Spinal cord (tissue), 10 donors: ENCODE data around the gene CD70. TPM values are rescaled to one million over a fixed set of nuclear protein-coding genes. Genes with fewer than 3 reads are reported as not detected.
"Not testable (repeated sequence)": the region's sequence is repeated elsewhere in the genome, so short reads cannot be mapped to it uniquely, and the experiment has no call there.

Experiments
- DNase-seq, 6 donors: peaks; one replicate each; pipeline versions ENCODE4 v3.0.0 to v3.0.0-alpha.2; 2013 to 2015; ENCODE audit warnings: low spot score in 6 of 6, low read depth in 4 of 6
- H3K27ac ChIP-seq: one replicate; pipeline ENCODE4 v1.5.1; 2013; ENCODE audit warnings: low read depth, low read length, control low read depth
- H3K27me3 ChIP-seq: one replicate; pipeline ENCODE4 v1.6.1; 2013; ENCODE audit warnings: low read length; ENCODE audit not compliant: control insufficient read depth, insufficient read depth
- H3K36me3 ChIP-seq: one replicate; pipeline ENCODE4 v1.6.1; 2013; ENCODE audit warnings: low read length; ENCODE audit not compliant: control insufficient read depth, insufficient read depth
- H3K4me1 ChIP-seq: one replicate; pipeline ENCODE4 v1.6.1; 2013; ENCODE audit warnings: low read length; ENCODE audit not compliant: control insufficient read depth, insufficient read depth
- H3K4me3 ChIP-seq: one replicate; pipeline ENCODE4 v1.5.1; 2013; ENCODE audit warnings: low read depth, low read length, control low read depth
- H3K9me3 ChIP-seq: one replicate; pipeline ENCODE4 v1.6.1; 2013; ENCODE audit warnings: low read length; ENCODE audit not compliant: control insufficient read depth, insufficient read depth
- WGBS: methylation state at CpG from one replicate; pipeline ENCODE4 v1.1.5; 2013; ENCODE audit warnings: missing lambda C conversion rate; ENCODE audit not compliant: insufficient coverage; 5-methylcytosine and 5-hydroxymethylcytosine counted together
- polyA plus RNA-seq, 2 donors: library from polyadenylated mRNA; unstranded; fragments of 120-200 nt; gene quantifications; one replicate each; pipeline ENCODE4 v1.2.1, GENCODE V29; 2013; ENCODE audit not compliant: insufficient read length in 2 of 2
- total RNA-seq, 2 donors: library from RNA; depleted of rRNA in 1 of 2; stranded (reverse); fragments of 120-200 nt in 1 of 2; fragments of >200 nt in 1 of 2; gene quantifications; one replicate each; pipeline versions ENCODE4 v1.2.3 to v1.2.4, GENCODE V29; 2013 to 2014
- donor health status: healthy.

Gene CD70
- total and polyA plus RNA-seq, 4 donors = not detected

GRCh38 chr19:6598254-6598892, 7.4 kb upstream of the CD70 start:
- H3K36me3 ChIP-seq, H3K4me1 ChIP-seq, H3K4me3 ChIP-seq, H3K27me3 ChIP-seq, H3K9me3 ChIP-seq, DNase-seq, H3K27ac ChIP-seq: not testable (repeated sequence)
- no CpG with 5 or more reads among the region's 6 CpGs for WGBS

DNA sequence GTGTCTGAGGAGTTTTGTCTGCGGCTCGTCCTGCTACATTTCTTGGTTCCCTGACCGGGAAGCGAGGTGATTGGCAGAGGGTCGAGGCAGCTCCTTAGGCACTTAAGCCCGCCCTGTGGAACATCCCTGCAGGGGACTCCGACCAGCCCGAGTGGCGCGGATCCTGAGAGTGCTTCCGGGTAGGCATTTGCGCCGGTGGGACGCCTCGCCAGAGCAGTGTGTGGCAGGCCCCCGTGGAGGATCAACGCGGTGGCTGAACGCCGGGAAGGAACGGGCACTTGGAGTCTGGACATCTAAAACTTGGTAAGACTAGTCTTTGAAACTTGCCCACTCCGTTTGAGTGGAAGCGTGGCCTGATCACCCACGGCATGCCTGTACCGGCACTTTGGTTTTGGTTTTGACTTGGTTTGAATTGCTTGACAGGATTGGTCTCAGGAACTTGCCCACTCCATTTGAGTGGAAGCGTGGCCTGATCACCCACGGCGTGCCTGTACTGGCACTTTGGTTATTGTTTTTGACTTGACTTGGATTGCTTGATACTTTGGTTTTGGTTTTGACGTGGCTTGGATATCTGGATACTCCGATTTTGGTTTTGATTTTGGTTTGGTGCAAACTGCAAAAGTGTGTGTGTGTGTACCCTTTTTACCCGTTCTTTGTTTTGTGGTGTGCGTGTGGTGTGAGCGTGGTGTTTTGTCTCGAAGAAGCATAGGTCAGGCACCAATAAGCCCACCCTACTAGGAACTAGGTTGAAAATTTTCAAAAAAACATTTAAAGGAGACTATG, 6.7 kb upstream of the CD70 start:
- H3K4me1 ChIP-seq, DNase-seq, H3K36me3 ChIP-seq, H3K27ac ChIP-seq, H3K9me3 ChIP-seq, H3K27me3 ChIP-seq, H3K4me3 ChIP-seq: not testable (repeated sequence)
- WGBS = 93% methylated on average over 28 of the region's 34 CpGs

DNA sequence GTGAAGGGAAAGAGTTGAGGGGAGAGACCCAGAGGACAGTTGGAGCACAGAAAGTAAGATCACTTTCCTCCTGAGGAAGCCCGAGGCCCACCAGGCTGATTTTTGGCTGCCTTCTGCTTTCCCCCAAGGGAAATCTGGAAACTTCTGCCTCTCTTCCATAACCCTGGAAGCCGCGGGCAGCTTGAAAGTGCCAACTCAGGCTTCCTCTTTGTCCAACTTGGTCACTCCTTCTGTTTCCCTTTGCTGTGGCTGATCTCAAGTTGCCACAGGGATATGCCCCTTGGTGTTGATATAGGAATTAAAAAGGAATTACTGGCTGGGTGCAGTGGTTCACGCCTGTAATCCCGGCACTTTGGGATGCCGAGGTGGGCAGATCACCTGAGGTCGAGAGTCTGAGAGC, 5.7 kb upstream of the CD70 start:
- Histone ChIP-seq H3K4me1 (no peaks in the 10 kb centered on the region), H3K27ac (no peak overlapping the region), H3K36me3 (no peaks in the 10 kb centered on the region), H3K4me3 (no peak overlapping the region), H3K27me3 (peaks cover 3% of the 10 kb centered on the region), H3K9me3 (no peaks in the 10 kb centered on the region)
- no peak for DNase-seq
- WGBS = 71% methylated on average over 7 of the region's 7 CpGs

DNA sequence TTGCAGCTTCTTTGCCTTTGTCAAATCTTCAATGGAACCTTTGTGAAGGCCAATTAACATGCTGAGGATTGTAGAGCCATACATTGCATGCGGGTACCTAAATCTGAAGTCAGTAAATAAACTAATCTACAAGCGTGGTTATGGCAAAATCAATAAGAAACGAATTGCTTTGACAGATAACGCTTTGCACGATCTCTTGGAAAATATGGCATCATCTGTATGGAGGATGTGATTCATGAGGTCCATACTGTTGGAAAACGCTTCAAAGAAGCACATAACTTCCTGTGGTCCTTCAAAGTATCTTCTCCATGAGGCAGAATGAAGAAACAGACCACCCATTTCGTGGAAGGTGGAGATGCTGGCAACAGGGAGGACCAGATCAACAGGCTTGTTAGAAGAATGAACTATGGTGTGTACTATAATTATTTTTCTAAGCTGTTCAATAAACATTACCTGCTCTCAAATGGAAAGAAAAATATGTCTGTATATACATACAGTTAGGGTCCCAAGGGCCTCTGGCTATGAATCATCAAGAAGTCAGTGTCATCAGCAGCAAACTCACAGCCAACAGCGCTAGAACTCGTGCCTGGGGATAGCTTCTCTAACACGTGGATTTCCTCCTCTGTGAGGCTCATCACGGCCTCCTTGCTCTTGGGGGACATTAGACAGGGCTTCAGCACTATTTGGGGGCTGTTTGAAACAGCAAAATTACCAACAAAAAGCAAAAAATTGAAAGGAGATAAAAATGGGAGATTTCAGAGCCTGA, 2.9 kb upstream of the CD70 start:
- H3K4me1 ChIP-seq = peaks cover 10% of the 10 kb centered on the region
- 89% methylated on average over 5 of the region's 11 CpGs for WGBS
- H3K27me3 ChIP-seq = peaks cover 31% of the 10 kb centered on the region

DNA sequence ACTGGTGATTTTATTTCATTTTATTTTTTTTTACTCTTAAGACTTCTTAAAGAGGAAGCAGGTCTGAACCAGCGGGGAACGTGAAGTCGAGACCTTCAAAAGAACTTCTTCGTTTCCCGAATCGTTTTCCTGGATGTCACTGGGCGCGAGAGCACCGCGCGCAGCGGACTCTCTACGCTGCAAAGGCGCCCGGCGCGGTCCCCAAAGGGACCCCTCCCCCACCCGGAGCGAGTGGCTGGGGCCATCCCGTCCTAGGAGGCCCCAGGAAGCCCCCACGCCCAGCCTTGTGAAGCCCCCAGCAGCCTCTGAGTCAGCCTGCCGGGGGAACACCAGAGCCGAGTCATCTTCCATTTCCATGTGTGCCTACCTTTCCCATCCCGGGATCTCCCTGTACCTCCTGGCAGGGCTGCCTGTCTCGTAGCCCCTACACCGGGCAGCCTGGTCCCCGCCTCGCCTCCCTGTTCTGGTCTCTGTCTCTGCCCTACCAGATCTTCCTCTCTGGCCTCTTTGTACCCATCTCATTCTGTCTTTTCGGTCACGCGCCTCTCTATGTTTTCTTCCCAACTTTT, 608 bp downstream of the CD70 start:
- no peak overlapping the region for H3K27ac ChIP-seq
- no peaks in the 10 kb centered on the region for H3K9me3 ChIP-seq
- H3K4me3 ChIP-seq = no peak overlapping the region
- no peaks in the 10 kb centered on the region for H3K36me3 ChIP-seq
- peaks cover 62% of the 10 kb centered on the region for H3K27me3 ChIP-seq
- 0% methylated on average over 31 of the region's 31 CpGs for WGBS
- no peak for DNase-seq
- peaks cover 14% of the 10 kb centered on the region for H3K4me1 ChIP-seq

More for the DNA sequence above, 2.9 kb upstream of the CD70 start:
- Histone ChIP-seq H3K4me3 (no peak overlapping the region), H3K9me3 (no peaks in the 10 kb centered on the region), H3K36me3 (no peaks in the 10 kb centered on the region), H3K27ac (no peak overlapping the region)
- DNase-seq = no peak

GRCh38 chr19:6589711-6590257, 1.2 kb downstream of the CD70 start:
- peaks cover 62% of the 10 kb centered on the region for H3K27me3 ChIP-seq
- no peak overlapping the region for H3K4me3 ChIP-seq
- WGBS = under 1% methylated on average over 12 of the region's 16 CpGs

DNA sequence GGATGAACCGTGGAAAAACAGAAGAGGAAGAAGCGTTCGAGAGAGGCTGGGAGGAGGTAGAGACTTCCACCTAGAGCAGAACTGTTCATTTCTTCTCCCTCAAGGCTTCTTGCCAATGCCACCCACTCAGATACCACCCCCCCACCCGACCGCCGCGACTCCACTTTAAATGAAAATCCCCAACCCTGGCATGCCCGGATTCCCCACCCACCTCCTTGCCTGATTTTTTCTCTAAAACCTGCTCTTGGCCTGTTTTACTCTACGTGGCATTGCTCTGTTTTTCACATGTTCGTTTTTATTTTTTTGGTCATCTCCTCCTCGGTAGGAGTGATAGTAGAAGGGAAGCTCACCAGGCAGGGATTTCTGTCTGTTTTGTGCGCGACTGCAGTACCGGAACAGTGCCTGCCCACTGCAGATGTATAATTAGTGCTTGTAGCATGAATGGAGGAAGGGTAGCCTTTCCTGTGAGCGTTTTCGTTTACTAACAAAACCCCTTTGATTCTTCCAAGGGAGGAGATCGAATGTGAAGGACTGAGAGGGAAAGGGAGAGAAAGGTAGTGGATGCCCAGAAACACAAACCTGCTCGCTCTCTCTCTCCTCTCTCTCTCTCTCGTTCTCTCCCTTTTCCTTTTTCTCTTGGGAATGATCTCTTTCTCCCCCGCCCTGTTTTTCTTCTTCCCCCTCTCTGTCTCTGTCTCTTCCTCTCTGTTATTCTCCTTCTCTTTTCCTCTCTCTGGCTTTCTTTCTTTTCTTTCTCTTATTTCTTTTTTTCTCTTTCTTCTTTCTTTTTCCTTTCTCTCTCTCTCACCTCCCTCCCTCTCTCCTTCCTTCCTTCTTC, 2.2 kb downstream of the CD70 start:
- H3K27me3 ChIP-seq = peaks cover 62% of the 10 kb centered on the region
- H3K27ac ChIP-seq = no peak overlapping the region
- peak in 1 of 6 donors; percentile 25 for DNase-seq
- no peaks in the 10 kb centered on the region for H3K9me3 ChIP-seq
- H3K4me1 ChIP-seq = peaks cover 14% of the 10 kb centered on the region
- H3K36me3 ChIP-seq = no peaks in the 10 kb centered on the region
- 0% methylated on average over 13 of the region's 20 CpGs for WGBS
- H3K4me3 ChIP-seq = no peak overlapping the region

More at GRCh38 chr19:6589711-6590257, 1.2 kb downstream of the CD70 start:
- Histone ChIP-seq H3K9me3 (no peaks in the 10 kb centered on the region), H3K4me1 (peaks cover 14% of the 10 kb centered on the region), H3K27ac (no peak overlapping the region), H3K36me3 (no peaks in the 10 kb centered on the region)
- DNase-seq = no peak

- Histone ChIP-seq H3K4me1 (peaks cover 14% of the 10 kb centered on the region), H3K27ac (no peak overlapping the region), H3K27me3 (peaks cover 59% of the 10 kb centered on the region), H3K4me3 (no peak overlapping the region), H3K9me3 (no peaks in the 10 kb centered on the region), H3K36me3 (no peaks in the 10 kb centered on the region)
- WGBS = 7% methylated on average over 7 of the region's 9 CpGs
- DNase-seq = no peak
Measured at GRCh38 chr19:6587998-6588507, 2.9 kb downstream of the CD70 start.
